Transverse colon (tissue), 4 donors: ENCODE measurements around the gene RIPK3. TPM values are rescaled to one million over a fixed set of nuclear protein-coding genes. Genes with fewer than 3 reads are reported as not detected.

Source experiments
- DNase-seq: peaks from one replicate; pipeline ENCODE4 v3.0.0-alpha.2; 2019
- H3K27ac ChIP-seq, 4 donors: fragments of 200-600 bp; sonication (generic); 2 replicates each; pipeline ENCODE4 v1.5.1; 2016 to 2018; ENCODE audit warnings: inconsistent platforms in 4 of 4
- H3K27me3 ChIP-seq: fragments of 200-600 bp; sonication (generic); 2 replicates; pipeline ENCODE4 v1.5.1; 2017; ENCODE audit warnings: inconsistent platforms
- H3K36me3 ChIP-seq, 4 donors: fragments of 200-600 bp; sonication (generic); 2 replicates each; pipeline ENCODE4 v1.5.1; 2017 to 2019; ENCODE audit warnings: inconsistent platforms in 4 of 4
- H3K4me1 ChIP-seq, 4 donors: fragments of 200-600 bp; sonication (generic); 2 replicates each; pipeline ENCODE4 v1.5.1; 2017 to 2020; ENCODE audit warnings: inconsistent platforms in 4 of 4
- H3K4me3 ChIP-seq, 4 donors: fragments of 200-600 bp; sonication (generic); 1 replicate in 1 of 4; 2 replicates in 3 of 4; pipeline versions ENCODE4 v1.5.1 to v1.6.1; 2017 to 2019; ENCODE audit warnings: inconsistent platforms in 4 of 4
- H3K9me3 ChIP-seq, 2 donors: fragments of 200-600 bp; sonication (generic); 2 replicates each; pipeline ENCODE4 v1.5.1; 2017 to 2019; ENCODE audit warnings: inconsistent platforms in 2 of 2
- CTCF ChIP-seq, 5 experiments: fragments of 200-600 bp in 3 of 5; fragments of 450-650 bp in 2 of 5; sonication (generic) in 3 of 5; IDR thresholded peaks; 1 replicate in 2 of 5; 2 replicates in 3 of 5; pipeline ENCODE4 v1.5.1; 2016 to 2017; ENCODE audit warnings: antibody characterized with exemption in 5 of 5, inconsistent platforms in 3 of 5, mild to moderate bottlenecking in 2 of 5, moderate library complexity in 1 of 5
- EP300 ChIP-seq: sonication (generic); formaldehyde crosslinking; IDR thresholded peaks from one replicate; pipeline ENCODE4 v1.6.1; 2017; ENCODE audit warnings: antibody characterized with exemption, low read depth
- POLR2A ChIP-seq: fragments of 450-650 bp; IDR thresholded peaks from one replicate; pipeline ENCODE4 v1.6.1; 2016; ENCODE audit warnings: antibody characterized with exemption, mild to moderate bottlenecking, moderate library complexity
- POLR2AphosphoS5 ChIP-seq, 3 donors: sonication (generic); formaldehyde crosslinking; IDR thresholded peaks; one replicate each; pipeline ENCODE4 v1.6.1; 2016; ENCODE audit warnings: antibody characterized with exemption in 3 of 3
- WGBS, 2 donors: methylation state at CpG; one replicate each; pipeline ENCODE4 v1.1.5; 2018; ENCODE audit warnings: low coverage in 1 of 2; 5-methylcytosine and 5-hydroxymethylcytosine counted together
- in situ Hi-C, 4 donors: fragments of 200-750 bp; cut with MboI; loops; one replicate each; pipeline versions ENCODE4 v1.15.0 to v1.15.1; 2017; ENCODE audit warnings: low sequenced_read_pairs in 3 of 4, low pct_ligation_motif_present in 1 of 4, low pct_unique_long_range_greater_than_20kb in 1 of 4
- intact Hi-C: fragments of 100-400 bp; cut with DNase I; formaldehyde crosslinking; loops from one replicate; pipeline ENCODE4 v1.15.1; 2023; ENCODE audit warnings: low total_unique reads
- total RNA-seq, 4 donors: library from RNA; depleted of rRNA; stranded (reverse); fragments of >200 nt; gene quantifications; one replicate each; pipeline ENCODE4 v1.1.0, GENCODE V29; 2016

RIPK3 gene
- total RNA-seq, 4 donors from 2014 or later = 19.3 to 156 (median 53.6) TPM

- WGBS, 2 donors = 0 to 1% methylated on average over 1 to 65 of the region's 75 CpGs
- Histone ChIP-seq H3K27ac (peak within 1 kb of the TSS; percentile 89 to 94 (median 92)), H3K9me3 (no peaks in the 10 kb centered on the region), H3K4me3 (peak within 1 kb of the TSS; percentile 72 to 96 (median 84)), H3K27me3 (no peaks in the 10 kb centered on the region), H3K36me3 (peaks cover 0 to 40% (median 18%) of the 10 kb centered on the region in 4 donors), H3K4me1 (peaks cover 18 to 43% (median 24%) of the 10 kb centered on the region in 4 donors)
- intact Hi-C loops (loop anchor here (5.0 kb wide), 1 partner anchor 162 kb away; the partner anchor contains the start of gene PSME1), in situ Hi-C loops (loop anchor here in 1 of 4 donors (5.0 kb wide), 1 partner anchor 57 kb away; the partner anchor contains the start of gene TINF2)
- TF ChIP-seq EP300 (no peak), POLR2AphosphoS5 (IDR thresholded peaks at IDR 0.05) (peak; percentile 94 to 97 (median 97)), CTCF (IDR thresholded peaks at IDR 0.05) (no peak), POLR2A (peak; percentile 86)
- DNase-seq = peak; percentile 96
These were observed 40.3 kb downstream of the RIPK3 start, which contains the start of the genes DHRS1 and NOP9 for GRCh38 chr14:24299255-24300191. Gene DHRS1, minus strand, starts transcription at chr14:24299780. Its CDS starts 674 bp downstream, at chr14:24299106. Gene NOP9, plus strand, starts transcription at chr14:24299850. Its CDS starts 105 bp downstream, at chr14:24299955.

DNA sequence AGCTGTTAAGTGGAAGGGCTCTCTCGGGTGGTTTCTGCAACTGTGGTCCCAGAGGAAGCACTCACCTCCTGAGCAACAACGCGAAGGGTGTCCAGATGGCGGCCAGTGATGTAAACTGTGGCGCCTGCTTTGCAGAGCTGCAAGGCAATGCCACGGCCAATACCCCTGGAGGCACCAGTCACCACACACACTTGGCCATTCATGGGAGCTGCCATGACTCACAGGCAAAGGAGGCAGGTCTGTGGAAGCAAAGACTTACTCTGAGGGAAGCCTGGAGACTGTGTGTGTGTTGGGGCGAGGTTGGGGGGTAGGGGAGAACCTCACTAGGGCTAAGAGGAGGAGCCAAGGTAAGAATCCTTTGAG is 40.9 kb downstream of the RIPK3 start:
- no peaks in the 10 kb centered on the region for H3K27me3 ChIP-seq
- no peaks in the 10 kb centered on the region for H3K9me3 ChIP-seq
- DNase-seq = no peak
- in situ Hi-C loops (loop anchor here in 1 of 4 donors (5.0 kb wide), 1 partner anchor 57 kb away; the partner anchor contains the start of gene TINF2), intact Hi-C loops (loop anchor here (5.0 kb wide), 1 partner anchor 162 kb away; the partner anchor contains the start of gene PSME1)
- peaks cover 0 to 34% (median 15%) of the 10 kb centered on the region in 4 donors for H3K36me3 ChIP-seq
- peak overlapping the region; percentile 72 to 91 (median 79) for H3K4me3 ChIP-seq
- H3K4me1 ChIP-seq = peaks cover 18 to 43% (median 24%) of the 10 kb centered on the region in 4 donors
- WGBS, 2 donors = 35 to 67% methylated on average over 5 to 7 of the region's 7 CpGs
- TF ChIP-seq EP300 (no peak), CTCF (IDR thresholded peaks at IDR 0.05) (no peak), POLR2AphosphoS5 (IDR thresholded peaks at IDR 0.05) (no peak), POLR2A (no peak)
- peak overlapping the region; percentile 89 to 94 (median 92) for H3K27ac ChIP-seq

DNA sequence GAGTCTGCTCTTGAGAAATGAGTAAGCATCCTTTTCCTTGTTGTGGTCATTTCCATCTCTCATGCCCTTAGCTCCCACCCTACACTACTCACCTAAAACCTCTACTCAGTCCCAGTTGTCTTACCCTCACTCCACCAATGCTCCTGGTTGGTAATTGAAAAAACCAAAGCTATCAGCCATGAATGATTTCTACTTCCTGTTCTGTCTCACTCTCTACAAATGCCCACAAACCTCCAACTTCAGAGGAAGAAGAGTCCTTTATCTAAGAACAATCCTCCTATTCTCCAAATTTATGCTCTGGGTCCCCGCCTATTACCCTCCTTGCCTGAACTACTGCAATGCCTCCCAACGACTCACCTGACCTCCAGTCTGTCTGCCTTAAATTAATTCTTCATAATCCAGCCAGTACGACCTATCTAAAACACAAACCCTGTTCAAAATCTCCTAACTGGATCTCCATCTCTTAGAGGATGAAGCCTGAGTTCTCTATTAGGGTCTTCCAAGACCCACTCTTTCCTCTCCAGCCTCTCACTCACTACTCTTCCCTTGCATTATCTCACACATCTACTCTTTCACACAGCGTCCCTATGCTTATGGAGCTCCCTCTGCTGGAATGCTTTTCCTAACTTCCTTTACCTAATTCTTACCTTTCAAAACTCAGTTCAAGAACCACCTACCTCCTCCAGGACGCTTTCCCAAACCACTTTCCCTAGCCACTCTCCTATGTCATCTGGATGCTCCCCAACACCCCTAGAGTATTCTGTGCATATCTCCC is 42.4 kb downstream of the RIPK3 start:
- intact Hi-C loops (loop anchor here (5.0 kb wide), 1 partner anchor 160 kb away; the partner anchor contains the start of gene PSME1), in situ Hi-C loops (loop anchor here in 1 of 4 donors (5.0 kb wide), 1 partner anchor 55 kb away; the partner anchor contains the start of gene TINF2)
- WGBS, 2 donors = 38 to 40% methylated on average over 5 of the region's 5 CpGs
- TF ChIP-seq POLR2A (no peak), CTCF (IDR thresholded peaks at IDR 0.05) (peak; percentile 10 to 57 (median 41))
- peaks cover 18 to 43% (median 24%) of the 10 kb centered on the region in 4 donors for H3K4me1 ChIP-seq
- DNase-seq = no peak
- H3K9me3 ChIP-seq = no peaks in the 10 kb centered on the region
- H3K36me3 ChIP-seq = peaks cover 0 to 27% (median 10%) of the 10 kb centered on the region in 4 donors
- peak overlapping the region in 2 of 4 donors; percentile 15 to 21 for H3K27ac ChIP-seq
- H3K4me3 ChIP-seq = no peak overlapping the region
- no peaks in the 10 kb centered on the region for H3K27me3 ChIP-seq
